ENCODE data around the gene ZNF135.

The ZNF135 gene

DNA sequence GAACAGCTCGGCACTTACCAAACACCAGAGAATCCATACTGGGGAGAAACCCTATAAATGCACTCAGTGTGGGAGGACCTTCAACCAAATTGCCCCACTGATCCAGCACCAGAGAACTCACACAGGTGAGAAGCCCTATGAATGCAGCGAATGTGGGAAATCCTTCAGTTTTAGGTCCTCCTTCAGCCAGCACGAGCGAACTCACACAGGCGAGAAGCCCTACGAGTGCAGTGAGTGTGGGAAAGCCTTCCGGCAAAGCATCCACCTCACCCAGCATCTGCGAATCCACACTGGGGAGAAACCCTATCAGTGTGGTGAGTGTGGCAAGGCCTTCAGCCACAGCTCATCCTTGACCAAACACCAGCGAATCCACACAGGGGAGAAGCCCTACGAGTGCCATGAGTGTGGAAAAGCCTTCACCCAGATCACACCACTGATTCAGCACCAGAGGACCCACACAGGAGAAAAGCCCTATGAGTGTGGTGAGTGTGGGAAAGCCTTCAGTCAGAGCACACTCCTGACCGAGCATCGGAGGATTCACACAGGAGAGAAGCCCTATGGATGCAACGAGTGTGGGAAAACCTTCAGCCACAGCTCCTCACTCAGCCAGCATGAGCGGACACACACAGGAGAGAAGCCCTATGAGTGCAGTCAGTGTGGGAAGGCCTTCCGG, 8.3 kb downstream of the ZNF135 start:
- Histone ChIP-seq H3K4me3 (ENCODE audit: low read depth, low read length) (no peak overlapping the region), H3K36me3 (ENCODE audit: control insufficient read depth, insufficient read depth, low read length) (peaks cover 10% of the 10 kb centered on the region; the same call in 1 of the 2 replicates), H3K27ac (ENCODE audit: low read depth, low read length) (no peak overlapping the region), H3K9me3 (ENCODE audit: control insufficient read depth, insufficient read depth, low read depth, low read length) (peaks cover 91% of the 10 kb centered on the region), H3K4me1 (ENCODE audit: control insufficient read depth, insufficient read depth, low read length) (no peaks in the 10 kb centered on the region), H3K9ac (ENCODE audit: low read length) (no peak overlapping the region), H3K27me3 (ENCODE audit: control insufficient read depth, insufficient read depth, low read length) (no peaks in the 10 kb centered on the region)

DNA sequence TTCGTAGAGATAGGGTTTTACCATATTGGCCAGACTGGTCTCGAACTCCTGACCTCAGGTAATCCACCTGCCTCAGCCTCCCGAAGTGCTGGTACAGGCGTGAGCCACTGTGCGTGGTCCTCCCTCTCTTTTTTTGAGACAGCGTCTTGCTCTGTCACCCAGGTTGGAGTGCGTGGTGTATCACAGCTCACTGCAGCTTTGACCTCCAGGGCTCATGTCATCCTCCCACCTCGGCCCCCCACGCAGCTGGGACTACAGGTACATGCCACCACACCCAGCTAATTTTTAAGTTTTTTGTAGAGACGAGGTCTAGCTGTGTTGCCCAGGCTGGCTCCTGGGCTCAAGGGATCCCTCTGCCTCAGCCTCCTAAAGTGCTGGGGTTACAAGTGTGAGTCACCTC, 20.7 kb downstream of the ZNF135 start:
- H3K9me3 ChIP-seq (ENCODE audit: control insufficient read depth, insufficient read depth, low read depth, low read length): peaks cover 68% of the 10 kb centered on the region
- no peaks in the 10 kb centered on the region for H3K4me1 ChIP-seq (ENCODE audit: control insufficient read depth, insufficient read depth, low read length)

DNA sequence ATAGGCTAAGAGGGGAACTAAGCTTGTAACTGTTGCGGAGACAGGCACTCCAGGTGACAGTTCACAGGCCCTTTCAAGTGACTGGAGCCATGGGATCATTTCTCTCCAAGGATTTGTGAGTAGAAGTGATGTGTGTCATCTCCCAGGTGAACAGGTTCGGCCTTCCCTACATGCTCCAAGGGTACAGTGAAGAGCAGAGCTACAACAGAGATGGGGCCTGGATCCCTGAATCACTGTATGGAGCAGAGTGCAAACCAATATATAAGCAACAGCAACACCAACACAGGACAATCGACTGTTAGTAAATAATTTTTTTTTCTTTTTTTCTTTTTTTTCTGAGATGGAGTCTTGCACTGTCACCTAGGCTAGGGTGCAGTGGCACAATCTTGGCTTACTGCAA, 23.9 kb downstream of the ZNF135 start:
- no peak overlapping the region for H3K4me3 ChIP-seq (ENCODE audit: low read depth, low read length)
- H3K4me1 ChIP-seq (ENCODE audit: control insufficient read depth, insufficient read depth, low read length): no peaks in the 10 kb centered on the region
- H3K9ac ChIP-seq (ENCODE audit: low read length): no peak overlapping the region
- no peak overlapping the region for H3K27ac ChIP-seq (ENCODE audit: low read depth, low read length)
- peaks cover 37% of the 10 kb centered on the region for H3K36me3 ChIP-seq (ENCODE audit: control insufficient read depth, insufficient read depth, low read length)
- H3K9me3 ChIP-seq (ENCODE audit: control insufficient read depth, insufficient read depth, low read depth, low read length): peaks cover 62% of the 10 kb centered on the region
- no peaks in the 10 kb centered on the region for H3K27me3 ChIP-seq (ENCODE audit: control insufficient read depth, insufficient read depth, low read length)

More for the DNA sequence above, 20.7 kb downstream of the ZNF135 start:
- no peaks in the 10 kb centered on the region for H3K27me3 ChIP-seq (ENCODE audit: control insufficient read depth, insufficient read depth, low read length)
- no peak overlapping the region for H3K27ac ChIP-seq (ENCODE audit: low read depth, low read length)
- H3K4me3 ChIP-seq (ENCODE audit: low read depth, low read length): no peak overlapping the region
- H3K9ac ChIP-seq (ENCODE audit: low read length): no peak overlapping the region
- peaks cover 11% of the 10 kb centered on the region for H3K36me3 ChIP-seq (ENCODE audit: control insufficient read depth, insufficient read depth, low read length)

DNA sequence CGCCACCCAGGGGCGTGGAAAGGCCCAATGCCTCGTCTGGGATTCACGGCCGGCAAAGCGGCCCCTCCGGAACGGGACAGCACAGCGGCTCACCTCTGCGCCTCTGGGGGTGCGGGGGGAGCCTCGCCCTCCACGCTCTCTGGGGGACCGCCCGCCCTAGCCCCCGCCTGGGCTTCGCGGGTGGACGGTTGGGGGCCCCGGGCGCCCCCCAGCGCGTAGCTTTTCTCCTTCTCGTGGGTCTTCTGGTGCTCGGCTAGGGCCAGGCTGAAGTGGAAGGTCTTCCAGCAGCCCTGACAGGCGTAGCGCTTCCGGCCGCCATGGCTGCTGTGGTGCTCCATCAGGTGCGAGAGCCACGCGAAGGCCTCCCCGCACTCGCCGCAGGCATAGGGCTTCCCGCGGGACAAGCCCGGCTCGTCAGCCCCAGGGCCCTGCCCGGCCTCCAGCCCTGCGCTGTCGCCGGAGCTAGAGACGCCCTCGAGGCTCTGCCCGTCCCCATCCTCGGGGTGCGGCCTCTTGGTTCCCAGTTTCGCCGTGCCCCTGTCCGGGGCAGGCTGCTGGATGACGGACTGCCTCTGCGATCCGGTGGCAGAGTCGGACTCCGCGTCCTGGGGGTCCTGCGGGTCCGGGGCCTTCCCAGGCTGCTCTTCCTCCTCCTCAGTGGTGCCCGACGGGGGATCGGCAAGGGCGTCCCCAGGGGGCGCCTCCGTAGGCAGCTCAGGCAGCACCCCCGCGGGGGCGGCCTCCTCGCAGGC, 25.7 kb downstream of the ZNF135 start:
- H3K4me3 ChIP-seq (ENCODE audit: low read depth, low read length): no peak overlapping the region
- peaks cover 47% of the 10 kb centered on the region for H3K36me3 ChIP-seq (ENCODE audit: control insufficient read depth, insufficient read depth, low read length)
- H3K27ac ChIP-seq (ENCODE audit: low read depth, low read length): no peak overlapping the region
- no peak overlapping the region for H3K9ac ChIP-seq (ENCODE audit: low read length)
- no peaks in the 10 kb centered on the region for H3K27me3 ChIP-seq (ENCODE audit: control insufficient read depth, insufficient read depth, low read length)
- peaks cover 64% of the 10 kb centered on the region for H3K9me3 ChIP-seq (ENCODE audit: control insufficient read depth, insufficient read depth, low read depth, low read length)
- H3K4me1 ChIP-seq (ENCODE audit: control insufficient read depth, insufficient read depth, low read length): no peaks in the 10 kb centered on the region

DNA sequence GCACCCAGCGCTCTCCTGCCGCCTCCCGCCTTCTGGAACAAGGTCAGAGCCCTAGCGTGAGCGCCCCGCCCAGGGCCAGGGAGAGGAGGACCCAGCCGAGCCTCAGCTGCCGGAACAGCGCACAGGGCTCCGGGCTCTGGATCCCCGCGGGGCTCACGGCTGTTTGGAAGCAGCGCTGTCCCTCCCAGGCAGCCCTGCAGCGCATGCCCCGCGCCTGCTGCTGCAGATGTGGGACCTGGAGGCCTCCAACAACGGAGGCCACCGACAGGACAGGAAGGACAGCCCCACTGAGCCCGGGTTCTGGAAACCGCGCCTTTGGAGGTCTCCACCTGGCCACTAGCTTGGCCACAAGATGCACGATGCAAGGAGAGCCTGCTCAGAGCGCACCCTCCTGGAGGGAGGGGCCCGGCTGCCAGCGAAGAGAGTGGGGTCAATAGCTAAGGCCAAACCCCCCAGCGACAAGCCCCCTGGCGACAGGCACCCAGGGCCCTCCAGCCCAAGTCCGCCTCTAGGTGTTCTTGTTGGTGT, 26.3 kb downstream of the ZNF135 start:
- H3K4me3 ChIP-seq (ENCODE audit: low read depth, low read length): no peak overlapping the region
- peaks cover 53% of the 10 kb centered on the region for H3K36me3 ChIP-seq (ENCODE audit: control insufficient read depth, insufficient read depth, low read length)

DNA sequence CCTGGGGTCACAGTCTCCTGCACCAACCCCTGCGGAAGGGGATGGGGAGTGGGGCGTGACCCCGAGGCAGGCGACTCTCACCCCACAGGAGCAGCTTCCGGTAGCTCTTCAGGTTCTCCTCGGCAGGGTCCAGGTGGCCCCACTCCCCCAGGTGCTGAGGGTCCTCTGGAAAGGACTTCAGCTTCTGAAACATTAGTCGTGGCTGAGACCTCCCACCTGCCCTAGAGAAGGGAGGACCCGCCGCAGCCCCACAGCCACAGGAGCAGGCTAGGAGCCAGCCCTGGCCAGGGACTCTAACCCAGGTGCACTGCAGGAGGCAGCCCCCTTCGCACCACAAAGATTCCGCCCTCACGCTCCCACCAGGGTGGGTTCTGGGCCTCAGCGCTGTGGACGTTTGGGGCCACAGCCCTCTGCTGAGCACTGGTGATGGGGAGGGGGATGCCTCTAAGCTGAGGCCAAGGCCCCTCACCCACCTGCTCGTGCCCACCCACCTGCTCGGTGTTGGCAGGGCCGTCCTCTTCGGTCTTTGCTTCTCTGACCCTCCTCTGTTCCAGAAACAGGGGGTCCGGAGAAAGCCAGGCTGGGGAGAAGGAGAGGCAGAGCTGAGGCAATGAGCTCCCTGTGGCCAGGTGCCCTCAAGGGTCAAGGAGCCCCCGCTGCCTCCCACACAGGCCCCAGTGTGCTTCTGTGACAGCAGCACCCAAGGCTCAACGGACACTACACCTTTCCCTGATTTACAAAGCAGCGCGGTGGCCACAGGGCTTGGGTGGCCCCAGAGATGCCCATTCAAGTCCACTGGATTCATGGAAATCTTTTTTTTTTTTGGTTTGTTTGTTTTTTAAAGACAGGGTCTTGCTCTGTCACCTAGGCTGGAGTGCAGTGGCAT, 28.0 kb downstream of the ZNF135 start:
- Histone ChIP-seq H3K27ac (ENCODE audit: low read depth, low read length) (no peak overlapping the region), H3K27me3 (ENCODE audit: control insufficient read depth, insufficient read depth, low read length) (no peaks in the 10 kb centered on the region), H3K4me3 (ENCODE audit: low read depth, low read length) (no peak overlapping the region), H3K9me3 (ENCODE audit: control insufficient read depth, insufficient read depth, low read depth, low read length) (peaks cover 53% of the 10 kb centered on the region), H3K9ac (ENCODE audit: low read length) (no peak overlapping the region), H3K36me3 (ENCODE audit: control insufficient read depth, insufficient read depth, low read length) (peaks cover 53% of the 10 kb centered on the region), H3K4me1 (ENCODE audit: control insufficient read depth, insufficient read depth, low read length) (no peaks in the 10 kb centered on the region)

More for the DNA sequence above, 26.3 kb downstream of the ZNF135 start:
- H3K27ac ChIP-seq (ENCODE audit: low read depth, low read length): no peak overlapping the region
- H3K9ac ChIP-seq (ENCODE audit: low read length): no peak overlapping the region
- H3K4me1 ChIP-seq (ENCODE audit: control insufficient read depth, insufficient read depth, low read length): no peaks in the 10 kb centered on the region
- H3K27me3 ChIP-seq (ENCODE audit: control insufficient read depth, insufficient read depth, low read length): no peaks in the 10 kb centered on the region
- peaks cover 63% of the 10 kb centered on the region for H3K9me3 ChIP-seq (ENCODE audit: control insufficient read depth, insufficient read depth, low read depth, low read length)

DNA sequence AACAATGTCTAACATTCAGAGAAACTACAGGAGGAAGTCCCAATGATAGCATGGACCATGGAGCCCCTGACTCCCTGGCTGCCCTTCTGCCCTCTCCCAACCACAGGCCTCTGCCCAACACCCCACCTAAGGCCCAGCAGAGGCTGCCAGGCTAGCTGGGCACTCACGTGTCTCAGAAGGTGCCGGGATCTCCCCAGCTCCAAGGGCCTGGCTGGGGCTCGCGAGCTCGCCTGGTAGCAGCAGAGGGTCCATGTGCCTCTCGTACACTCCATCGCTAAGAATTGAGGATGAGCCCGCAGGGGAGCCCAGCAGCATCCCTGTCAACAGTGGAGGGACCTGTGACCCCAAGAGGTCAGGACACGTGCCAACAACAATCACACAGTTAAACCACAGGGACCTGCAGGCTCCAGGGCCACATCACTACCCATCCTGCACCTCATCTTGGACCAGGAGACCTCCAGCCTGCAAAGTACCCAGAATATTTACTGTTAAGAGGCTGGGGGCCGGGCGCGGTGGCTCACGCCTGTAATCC, 29.5 kb downstream of the ZNF135 start:
- no peak overlapping the region for H3K4me3 ChIP-seq (ENCODE audit: low read depth, low read length)
- H3K4me1 ChIP-seq (ENCODE audit: control insufficient read depth, insufficient read depth, low read length): no peaks in the 10 kb centered on the region
- no peaks in the 10 kb centered on the region for H3K27me3 ChIP-seq (ENCODE audit: control insufficient read depth, insufficient read depth, low read length)
- H3K9ac ChIP-seq (ENCODE audit: low read length): no peak overlapping the region
- no peak overlapping the region for H3K27ac ChIP-seq (ENCODE audit: low read depth, low read length)
- peaks cover 47% of the 10 kb centered on the region for H3K9me3 ChIP-seq (ENCODE audit: control insufficient read depth, insufficient read depth, low read depth, low read length)
- H3K36me3 ChIP-seq (ENCODE audit: control insufficient read depth, insufficient read depth, low read length): peaks cover 52% of the 10 kb centered on the region

DNA sequence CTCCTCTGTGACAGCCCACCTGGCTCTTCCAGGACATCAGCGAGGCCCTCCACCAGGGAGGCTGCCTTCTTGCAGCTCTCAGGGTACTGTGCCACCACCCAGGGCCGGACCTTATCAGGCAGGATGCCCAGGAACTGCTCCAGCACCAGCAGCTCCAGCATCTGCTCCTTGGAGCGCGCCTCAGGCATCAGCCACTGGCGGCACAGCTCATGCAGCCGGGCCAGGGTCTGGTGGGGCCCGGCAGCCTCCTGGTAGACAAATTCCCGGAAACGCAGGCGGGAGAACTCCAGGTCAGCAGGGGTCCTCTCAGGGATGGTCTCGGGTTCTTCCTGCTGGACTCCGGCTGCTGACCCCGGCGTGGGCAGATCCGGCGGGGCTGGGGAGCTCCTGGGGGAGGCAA, 30.8 kb downstream of the ZNF135 start:
- Histone ChIP-seq H3K4me3 (ENCODE audit: low read depth, low read length) (no peak overlapping the region), H3K27ac (ENCODE audit: low read depth, low read length) (no peak overlapping the region), H3K4me1 (ENCODE audit: control insufficient read depth, insufficient read depth, low read length) (no peaks in the 10 kb centered on the region), H3K27me3 (ENCODE audit: control insufficient read depth, insufficient read depth, low read length) (no peaks in the 10 kb centered on the region), H3K9ac (ENCODE audit: low read length) (no peak overlapping the region), H3K36me3 (ENCODE audit: control insufficient read depth, insufficient read depth, low read length) (peaks cover 42% of the 10 kb centered on the region), H3K9me3 (ENCODE audit: control insufficient read depth, insufficient read depth, low read depth, low read length) (peaks cover 40% of the 10 kb centered on the region)

DNA sequence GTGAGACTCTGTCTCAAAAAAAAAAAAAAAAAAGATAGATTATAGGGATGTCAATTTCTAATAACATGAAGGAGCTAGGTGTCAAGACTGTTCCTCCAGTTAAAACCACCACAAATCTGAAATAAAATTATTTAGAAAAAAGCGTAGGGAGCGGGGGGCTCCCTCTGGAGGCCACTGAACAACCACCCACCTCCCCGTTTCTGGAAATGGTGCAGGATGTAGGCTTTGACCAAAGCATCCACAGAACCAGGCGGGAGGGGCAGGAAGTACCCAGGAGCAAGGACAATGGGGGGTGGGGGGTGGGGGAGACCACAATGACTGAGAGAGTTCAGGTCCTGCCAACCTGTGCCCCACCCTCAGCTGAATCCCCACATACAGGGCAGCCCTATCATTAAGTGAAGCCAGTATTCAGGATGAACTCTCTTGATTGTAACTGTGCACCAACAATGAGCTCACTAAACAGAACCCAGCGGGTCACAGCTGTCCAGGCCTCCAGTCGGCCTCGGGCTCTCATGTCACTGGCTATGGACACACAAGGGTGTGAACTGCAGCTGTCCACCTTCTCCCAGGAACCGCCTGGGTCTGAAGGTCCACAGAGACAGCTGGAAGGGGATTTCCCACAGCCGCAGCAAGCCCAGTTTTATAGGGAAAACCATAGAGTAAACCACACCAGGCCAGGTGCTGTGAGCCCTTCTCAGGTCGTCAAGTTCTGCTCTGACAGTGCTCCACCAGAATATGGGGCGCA, 32.3 kb downstream of the ZNF135 start:
- no peaks in the 10 kb centered on the region for H3K27me3 ChIP-seq (ENCODE audit: control insufficient read depth, insufficient read depth, low read length)
- H3K4me1 ChIP-seq (ENCODE audit: control insufficient read depth, insufficient read depth, low read length): no peaks in the 10 kb centered on the region
- H3K4me3 ChIP-seq (ENCODE audit: low read depth, low read length): no peak overlapping the region
- H3K9ac ChIP-seq (ENCODE audit: low read length): no peak overlapping the region
- peaks cover 46% of the 10 kb centered on the region for H3K9me3 ChIP-seq (ENCODE audit: control insufficient read depth, insufficient read depth, low read depth, low read length)
- H3K27ac ChIP-seq (ENCODE audit: low read depth, low read length): no peak overlapping the region
- peaks cover 28% of the 10 kb centered on the region for H3K36me3 ChIP-seq (ENCODE audit: control insufficient read depth, insufficient read depth, low read length)

DNA sequence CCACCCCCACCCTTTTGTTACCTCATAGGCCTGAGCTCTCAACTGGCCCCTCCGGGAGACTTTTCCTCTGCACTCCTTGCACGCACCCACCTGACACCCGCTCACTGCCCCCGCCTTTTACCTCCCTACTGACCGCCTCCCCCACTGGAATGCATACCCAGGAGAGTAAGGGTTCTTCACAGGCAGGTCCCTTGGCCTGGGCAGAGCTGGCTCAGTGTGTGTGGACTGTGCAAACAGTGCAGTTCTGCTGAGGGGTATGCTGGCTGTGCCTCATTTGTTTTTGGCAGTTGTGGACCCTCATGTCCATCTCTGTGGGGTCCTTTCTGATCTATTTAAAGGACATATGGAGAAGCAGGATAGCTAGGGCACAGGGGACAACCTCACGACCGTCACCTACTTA, 34.0 kb downstream of the ZNF135 start:
- Histone ChIP-seq H3K9me3 (ENCODE audit: control insufficient read depth, insufficient read depth, low read depth, low read length) (peaks cover 46% of the 10 kb centered on the region), H3K27ac (ENCODE audit: low read depth, low read length) (no peak overlapping the region), H3K4me3 (ENCODE audit: low read depth, low read length) (no peak overlapping the region), H3K36me3 (ENCODE audit: control insufficient read depth, insufficient read depth, low read length) (peaks cover 15% of the 10 kb centered on the region), H3K9ac (ENCODE audit: low read length) (no peak overlapping the region), H3K27me3 (ENCODE audit: control insufficient read depth, insufficient read depth, low read length) (no peaks in the 10 kb centered on the region), H3K4me1 (ENCODE audit: control insufficient read depth, insufficient read depth, low read length) (no peaks in the 10 kb centered on the region)

Measured in HUES6 (cell line).